HG03442 (cell line): Measurements from ENCODE around the gene ZAP70.

Experiments
- ATAC-seq: cut with Tn5 transposase; IDR thresholded peaks from one replicate; pipeline ENCODE4 v1.9.1; 2021; ENCODE audit warnings: mild to moderate bottlenecking, moderate library complexity; ENCODE audit not compliant: unreplicated experiment

Gene ZAP70

DNA sequence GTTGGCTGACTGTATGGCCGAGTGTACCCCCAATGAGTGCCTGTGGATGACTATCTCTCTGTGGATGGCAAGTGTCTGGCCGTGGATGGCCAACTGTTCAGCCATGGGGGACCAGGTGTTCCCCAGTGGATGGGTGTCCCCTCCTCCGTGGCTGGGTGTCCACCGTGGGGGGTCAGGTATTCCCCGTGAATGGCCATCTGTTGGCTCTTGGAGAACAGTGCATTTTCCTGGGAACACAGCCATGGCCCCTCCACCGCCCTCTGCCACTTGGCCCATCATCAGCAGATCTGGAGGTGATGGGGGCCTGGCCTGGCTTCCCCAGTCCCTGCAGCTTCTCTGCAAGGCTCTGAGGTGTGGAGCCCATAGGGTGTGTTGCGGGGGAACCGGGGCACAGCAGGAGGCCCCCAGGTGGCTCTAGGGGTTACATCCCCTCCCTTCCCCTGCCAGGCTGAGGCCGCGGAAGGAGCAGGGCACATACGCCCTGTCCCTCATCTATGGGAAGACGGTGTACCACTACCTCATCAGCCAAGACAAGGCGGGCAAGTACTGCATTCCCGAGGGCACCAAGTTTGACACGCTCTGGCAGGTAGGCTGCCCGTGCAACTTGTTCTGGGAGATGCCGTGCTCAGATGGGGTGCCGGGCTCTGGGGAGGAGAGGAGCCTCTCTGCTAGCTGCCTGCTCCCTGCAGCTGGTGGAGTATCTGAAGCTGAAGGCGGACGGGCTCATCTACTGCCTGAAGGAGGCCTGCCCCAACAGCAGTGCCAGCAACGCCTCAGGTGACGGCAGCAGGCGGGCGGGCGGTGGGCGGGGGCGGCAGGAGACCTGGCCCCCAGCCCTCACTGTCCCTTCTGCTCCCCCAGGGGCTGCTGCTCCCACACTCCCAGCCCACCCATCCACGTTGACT is 19.3 kb downstream of the ZAP70 start:
- ATAC-seq: no peak

DNA sequence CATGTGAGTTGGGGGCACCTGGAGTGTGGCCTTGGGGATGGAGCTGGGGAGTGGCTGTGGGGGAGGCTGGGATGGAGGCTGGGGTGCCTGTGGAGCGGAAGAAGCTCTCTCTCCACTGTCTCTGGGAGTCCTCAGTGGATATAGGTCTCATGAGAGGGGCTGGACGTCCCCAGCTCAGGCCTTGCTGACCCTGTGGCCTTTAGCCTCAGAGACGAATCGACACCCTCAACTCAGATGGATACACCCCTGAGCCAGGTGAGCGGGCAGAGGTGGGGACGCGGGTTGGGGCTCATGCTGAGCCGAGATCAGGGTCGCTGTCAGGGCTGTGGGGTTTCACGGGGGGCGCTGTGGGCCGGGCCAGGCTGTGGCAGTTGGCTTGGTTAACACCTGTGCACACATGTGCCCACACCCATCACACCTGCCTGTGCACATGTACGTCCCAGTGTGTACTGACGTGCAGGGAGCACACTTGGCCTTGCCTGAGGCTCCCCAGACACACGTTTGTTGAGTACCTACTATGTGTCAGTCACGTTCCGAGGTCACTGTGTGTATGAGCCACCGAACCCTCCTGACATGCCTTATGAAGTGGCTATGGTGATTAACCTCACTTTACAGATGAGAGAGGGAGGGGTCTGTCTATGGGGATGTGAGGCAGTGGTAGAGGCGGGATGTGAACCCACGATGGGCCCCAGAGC is 20.1 kb downstream of the ZAP70 start:
- no peak for ATAC-seq

DNA sequence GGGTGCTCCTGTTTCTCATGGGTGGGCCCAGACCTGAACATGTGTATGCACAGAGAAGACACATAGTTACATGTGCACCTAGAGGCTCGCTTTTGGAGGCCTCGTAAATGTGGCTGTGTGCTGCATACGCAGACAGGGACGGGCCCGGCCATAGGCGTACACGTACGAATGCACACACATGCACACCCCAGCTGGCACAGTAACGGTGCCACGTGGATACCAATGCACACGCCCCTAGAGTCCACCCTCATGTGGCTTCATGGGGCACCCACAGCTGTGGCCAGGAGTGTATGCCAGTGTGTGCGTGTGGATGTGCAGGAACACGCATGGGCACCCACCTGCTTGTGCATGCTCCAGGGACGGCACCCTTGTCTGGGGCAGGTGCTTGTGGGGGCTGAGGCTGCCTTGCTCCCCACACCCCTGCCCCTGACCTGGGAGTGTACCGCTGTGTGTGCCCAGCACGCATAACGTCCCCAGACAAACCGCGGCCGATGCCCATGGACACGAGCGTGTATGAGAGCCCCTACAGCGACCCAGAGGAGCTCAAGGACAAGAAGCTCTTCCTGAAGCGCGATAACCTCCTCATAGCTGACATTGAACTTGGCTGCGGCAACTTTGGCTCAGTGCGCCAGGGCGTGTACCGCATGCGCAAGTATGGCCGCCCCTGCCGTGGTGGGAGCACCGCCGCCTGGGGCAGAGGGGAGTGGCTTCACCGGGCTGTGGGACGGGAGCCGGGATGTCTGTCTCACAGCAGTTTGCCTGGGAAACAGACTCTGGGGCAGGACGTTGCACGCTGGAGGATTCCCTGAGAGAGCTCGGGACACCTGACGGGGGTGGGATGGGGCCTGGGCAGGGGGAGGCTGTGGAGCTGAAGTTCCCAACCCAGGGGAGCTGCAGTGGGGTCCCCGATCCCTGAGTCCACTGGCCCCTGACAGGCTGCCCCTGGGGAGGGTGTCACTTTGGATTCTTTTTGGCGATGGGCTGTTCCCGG is 21.0 kb downstream of the ZAP70 start:
- no peak for ATAC-seq

DNA sequence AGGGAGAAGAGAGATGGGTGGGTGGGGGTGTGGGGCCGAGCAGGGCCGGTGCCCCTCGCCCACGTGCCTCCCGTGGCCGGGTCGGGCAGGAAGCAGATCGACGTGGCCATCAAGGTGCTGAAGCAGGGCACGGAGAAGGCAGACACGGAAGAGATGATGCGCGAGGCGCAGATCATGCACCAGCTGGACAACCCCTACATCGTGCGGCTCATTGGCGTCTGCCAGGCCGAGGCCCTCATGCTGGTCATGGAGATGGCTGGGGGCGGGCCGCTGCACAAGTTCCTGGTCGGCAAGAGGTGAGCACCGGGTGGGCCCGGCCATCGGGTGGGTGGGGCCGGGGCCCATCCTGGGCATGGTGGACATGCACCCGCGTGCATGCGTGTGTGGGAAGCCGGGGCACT is 21.8 kb downstream of the ZAP70 start:
- ATAC-seq: no peak

DNA sequence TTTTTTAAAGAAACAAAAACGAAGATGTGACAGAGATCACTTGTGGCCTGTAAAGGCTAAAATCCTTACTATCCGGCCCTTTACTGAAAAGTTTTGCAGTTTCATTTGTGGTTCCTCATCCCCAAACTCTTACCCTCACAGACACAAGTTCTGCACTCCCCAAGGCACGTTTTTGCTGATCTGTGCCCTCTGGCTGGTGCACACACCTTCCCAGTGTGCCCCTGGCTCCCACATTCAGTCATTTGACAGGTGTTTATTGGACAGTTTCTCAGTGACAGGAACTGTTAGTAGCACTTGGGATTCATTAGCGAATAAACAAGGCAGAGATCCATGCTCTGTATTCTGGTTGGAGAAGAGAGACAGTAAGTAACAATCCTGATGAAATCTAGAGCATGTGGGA is 22.8 kb downstream of the ZAP70 start:
- no peak for ATAC-seq

DNA sequence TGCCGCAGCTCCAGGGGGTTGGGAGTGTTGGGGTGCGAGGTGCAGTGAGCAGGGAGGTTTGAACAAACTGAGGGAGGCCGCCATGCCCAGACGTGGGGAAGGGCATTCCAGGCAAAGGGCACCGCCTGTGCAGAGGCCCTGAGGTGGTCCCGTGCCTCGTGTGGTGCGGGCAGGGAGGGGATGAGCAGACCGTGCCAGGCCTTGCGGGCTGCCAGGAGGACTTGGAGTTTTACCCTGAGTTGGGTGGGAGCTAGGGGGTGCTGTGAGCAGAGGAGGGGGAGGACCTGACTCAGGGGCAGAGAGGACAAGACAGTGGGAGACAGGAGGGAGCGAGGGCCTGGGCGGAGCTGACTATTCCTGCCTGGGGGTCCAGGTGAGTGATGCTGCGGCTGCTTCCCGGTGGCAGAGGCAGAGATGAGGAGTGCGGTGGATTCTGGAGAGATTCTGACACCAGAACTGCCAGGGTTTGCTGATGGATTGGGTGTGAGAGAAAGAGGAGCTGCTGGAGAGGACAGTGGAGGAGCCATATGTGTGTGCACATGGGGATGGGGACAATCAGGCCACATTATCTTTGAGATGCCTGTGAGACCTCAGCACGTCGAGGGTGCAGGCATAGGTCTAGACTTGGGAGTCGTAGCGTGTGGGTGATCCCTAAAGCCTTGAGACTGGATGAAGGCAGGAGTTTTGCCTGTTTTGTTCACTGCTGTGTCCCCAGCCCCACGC is 23.4 kb downstream of the ZAP70 start:
- ATAC-seq: no peak

DNA sequence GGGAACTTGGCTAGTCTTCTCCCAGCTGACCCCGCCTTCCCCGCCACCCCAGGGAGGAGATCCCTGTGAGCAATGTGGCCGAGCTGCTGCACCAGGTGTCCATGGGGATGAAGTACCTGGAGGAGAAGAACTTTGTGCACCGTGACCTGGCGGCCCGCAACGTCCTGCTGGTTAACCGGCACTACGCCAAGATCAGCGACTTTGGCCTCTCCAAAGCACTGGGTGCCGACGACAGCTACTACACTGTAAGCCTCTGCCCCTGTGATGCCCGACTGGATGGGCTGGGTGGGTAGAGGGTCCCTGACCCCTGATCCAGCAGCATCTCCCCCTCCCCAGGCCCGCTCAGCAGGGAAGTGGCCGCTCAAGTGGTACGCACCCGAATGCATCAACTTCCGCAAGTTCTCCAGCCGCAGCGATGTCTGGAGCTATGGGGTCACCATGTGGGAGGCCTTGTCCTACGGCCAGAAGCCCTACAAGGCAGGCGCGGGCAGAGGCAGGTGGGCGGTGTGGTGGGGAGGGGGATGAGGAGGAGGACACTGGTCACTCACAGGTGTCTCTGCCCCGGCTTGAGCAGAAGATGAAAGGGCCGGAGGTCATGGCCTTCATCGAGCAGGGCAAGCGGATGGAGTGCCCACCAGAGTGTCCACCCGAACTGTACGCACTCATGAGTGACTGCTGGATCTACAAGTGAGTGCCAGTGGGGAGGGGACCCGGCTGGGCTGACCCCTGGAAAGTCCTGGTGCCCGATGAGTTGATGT is 24.2 kb downstream of the ZAP70 start:
- no peak for ATAC-seq

DNA sequence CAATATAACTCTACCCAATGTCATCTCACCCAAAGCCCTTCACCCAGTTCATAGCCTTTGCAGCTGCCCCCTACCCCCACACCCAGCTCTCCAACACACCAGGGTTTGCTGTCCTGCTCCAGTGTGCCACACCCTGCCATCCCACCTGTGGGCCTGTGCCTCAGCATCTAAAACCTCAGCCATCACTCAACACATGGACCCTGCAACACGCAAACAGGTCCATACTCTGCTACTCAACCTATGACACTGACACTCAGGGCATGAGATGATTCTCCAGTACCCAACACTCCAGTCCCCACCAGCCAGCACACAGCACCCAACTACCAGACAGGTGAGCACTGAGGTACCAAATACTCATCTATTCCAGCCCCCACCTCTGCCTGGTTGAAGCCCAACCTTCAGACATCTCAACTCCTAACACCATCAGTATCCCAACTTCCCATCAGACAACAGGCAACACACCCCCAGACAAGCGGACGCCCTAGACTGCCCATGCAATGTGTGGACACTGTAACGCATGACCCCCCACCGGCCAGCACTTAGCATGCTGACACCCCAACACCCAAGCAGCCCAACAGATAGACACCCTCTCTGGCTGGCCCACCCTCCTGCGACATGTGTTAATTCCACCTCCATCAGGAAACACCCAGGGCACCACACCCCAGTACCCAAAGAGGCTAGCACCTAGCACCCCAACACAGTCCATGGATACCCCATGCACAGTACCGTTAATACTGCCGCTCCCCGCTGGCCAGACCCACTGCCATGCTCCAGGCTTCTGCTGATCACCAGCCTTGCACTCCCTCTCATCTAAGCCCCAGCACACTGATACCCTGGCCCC is 25.0 kb downstream of the ZAP70 start:
- no peak for ATAC-seq

DNA sequence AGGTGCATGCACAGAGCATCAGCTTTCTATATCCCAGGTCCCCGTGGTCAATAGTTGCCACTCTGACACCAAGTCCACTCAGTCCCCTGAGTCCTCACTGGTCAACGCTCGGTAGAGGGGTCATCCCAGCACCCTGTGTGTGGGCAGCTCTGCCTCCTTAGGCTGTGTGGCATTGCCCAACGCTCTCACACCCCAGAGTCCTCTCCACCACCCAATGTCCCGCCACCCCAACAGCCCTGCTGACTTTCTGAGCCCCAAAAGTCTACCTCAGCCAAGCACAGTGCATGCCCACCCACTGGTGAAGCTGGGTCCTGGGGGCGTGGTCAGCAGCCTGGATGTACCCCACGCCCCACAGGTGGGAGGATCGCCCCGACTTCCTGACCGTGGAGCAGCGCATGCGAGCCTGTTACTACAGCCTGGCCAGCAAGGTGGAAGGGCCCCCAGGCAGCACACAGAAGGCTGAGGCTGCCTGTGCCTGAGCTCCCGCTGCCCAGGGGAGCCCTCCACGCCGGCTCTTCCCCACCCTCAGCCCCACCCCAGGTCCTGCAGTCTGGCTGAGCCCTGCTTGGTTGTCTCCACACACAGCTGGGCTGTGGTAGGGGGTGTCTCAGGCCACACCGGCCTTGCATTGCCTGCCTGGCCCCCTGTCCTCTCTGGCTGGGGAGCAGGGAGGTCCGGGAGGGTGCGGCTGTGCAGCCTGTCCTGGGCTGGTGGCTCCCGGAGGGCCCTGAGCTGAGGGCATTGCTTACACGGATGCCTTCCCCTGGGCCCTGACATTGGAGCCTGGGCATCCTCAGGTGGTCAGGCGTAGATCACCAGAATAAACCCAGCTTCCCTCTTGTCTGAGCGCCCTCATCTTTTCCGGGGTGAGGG is 25.9 kb downstream of the ZAP70 start:
- ATAC-seq: no peak

DNA sequence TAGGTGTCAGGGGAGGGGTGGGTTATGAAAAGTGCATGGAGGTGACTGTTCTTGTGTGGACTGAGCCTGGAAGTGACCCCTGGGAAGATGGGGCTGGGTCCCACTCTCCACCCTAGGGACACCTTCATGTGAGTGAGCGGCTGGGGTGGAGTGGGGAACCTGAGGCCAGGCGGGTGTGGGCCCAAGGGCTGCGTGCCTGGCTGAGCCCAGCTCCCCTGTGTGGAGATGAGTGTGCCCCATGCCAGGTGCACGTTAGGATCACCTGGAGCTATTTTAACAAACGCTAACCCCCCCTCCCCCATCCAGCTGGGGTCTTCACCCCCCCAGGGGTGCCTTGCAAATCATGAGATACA is 26.5 kb downstream of the ZAP70 start:
- ATAC-seq: no peak

DNA sequence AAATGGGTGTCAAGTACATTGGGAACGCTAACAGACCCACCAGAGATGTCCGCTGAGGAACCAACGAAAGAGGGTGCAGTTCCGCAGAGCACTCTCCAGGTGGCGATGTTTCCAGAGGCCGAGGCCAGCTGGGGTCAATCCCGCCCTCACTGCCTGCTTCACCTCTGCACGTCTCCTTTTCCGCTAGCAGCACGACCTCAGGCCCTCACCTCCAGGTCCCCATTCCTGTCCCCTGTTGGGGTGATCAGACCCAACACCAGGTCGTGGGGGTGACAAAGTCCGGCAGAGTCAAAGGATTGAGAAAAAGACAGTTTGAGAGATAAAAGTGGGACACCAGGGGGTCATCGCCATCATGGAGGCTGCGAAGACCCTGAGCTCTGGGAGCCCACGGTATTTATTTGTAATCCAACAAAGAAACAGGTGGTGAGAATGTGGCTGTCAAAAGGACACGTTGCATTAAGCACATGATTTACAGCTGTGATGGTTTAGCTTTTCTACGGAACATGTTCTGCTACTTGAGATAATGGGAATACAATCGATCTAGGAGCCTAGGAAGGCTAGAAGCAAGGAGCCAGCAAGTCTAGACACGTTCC is 27.3 kb downstream of the ZAP70 start:
- no peak for ATAC-seq

DNA sequence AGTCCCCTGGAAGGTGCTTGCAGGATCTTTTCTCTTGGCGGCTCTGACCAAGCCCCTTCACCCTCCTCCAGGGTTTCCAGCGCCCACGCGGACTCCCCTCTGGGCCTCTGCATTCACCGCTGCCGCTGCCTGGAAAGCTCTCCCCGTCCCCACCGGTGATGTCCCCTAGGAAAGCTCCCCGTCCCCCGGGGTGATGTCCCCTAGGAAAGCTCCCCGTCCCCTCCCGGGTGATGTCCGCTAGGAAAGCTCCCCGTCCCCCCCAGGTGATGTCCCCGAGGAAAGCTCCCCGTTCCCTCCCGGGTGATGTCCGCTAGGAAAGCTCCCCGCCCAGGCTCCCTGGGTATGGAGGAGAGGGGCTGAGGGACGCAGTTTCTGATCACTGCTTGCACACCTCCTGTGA is 27.9 kb downstream of the ZAP70 start:
- no peak for ATAC-seq

DNA sequence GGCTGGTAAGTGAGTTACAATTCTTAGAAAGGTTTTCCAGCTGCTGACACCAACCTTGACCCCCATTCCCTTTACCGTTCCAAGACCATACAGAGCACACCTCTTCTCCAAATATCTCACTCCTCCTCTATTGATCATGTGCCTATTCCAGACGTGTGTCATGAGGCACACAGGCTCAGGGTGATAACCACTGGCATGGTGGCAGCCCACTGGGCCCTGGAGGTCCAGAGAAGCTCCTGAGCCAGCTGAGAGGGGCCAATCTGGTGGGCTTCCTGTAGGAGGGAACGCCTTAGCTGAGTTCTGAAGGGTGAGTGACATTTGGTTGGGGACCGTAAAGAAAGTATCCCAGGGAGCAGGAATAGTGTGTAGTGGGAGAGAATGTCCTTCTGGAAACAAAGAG is 28.3 kb downstream of the ZAP70 start:
- no peak for ATAC-seq

DNA sequence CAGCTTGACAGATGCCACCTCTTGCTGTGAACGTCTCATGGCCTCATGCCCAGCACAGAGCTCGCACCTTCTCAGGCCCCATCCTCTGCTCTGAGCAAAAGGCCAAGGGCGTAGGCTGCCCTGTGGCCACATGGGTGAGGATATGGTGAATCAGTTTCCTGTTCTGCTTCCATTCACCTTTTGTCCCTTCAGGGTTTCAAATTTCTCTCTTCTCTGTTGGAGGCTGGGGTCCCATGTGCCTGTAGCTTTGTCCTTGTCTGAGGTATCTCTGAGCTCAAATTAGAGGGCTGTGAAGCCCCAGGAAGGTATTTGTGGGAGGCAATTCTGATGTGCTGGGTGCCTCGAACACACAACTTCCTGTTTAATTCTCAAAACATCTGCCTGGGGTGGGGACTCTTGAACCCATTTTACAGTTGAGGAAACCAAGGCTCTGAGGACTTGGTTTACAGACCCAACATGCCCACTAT is 29.0 kb downstream of the ZAP70 start:
- no peak for ATAC-seq

DNA sequence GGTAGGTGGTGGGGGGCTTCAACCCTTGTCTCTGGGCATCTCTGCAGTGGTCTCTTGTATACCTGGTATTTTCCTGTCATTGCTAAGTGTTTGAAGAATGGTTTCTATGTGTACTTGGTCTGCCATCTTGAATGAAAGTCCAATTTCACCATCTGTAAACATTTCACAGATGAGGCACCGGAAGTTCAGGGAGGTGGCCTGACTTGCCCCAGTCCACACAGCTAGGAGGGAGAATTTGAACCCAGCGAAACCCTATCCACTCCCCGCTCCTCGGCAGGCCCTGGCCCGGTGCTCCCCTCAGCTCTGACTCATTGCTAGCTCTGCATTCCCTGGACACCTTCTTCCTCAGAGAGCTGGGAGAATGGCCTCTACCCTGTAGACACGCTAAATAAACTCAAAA is 30.5 kb downstream of the ZAP70 start:
- no peak for ATAC-seq

DNA sequence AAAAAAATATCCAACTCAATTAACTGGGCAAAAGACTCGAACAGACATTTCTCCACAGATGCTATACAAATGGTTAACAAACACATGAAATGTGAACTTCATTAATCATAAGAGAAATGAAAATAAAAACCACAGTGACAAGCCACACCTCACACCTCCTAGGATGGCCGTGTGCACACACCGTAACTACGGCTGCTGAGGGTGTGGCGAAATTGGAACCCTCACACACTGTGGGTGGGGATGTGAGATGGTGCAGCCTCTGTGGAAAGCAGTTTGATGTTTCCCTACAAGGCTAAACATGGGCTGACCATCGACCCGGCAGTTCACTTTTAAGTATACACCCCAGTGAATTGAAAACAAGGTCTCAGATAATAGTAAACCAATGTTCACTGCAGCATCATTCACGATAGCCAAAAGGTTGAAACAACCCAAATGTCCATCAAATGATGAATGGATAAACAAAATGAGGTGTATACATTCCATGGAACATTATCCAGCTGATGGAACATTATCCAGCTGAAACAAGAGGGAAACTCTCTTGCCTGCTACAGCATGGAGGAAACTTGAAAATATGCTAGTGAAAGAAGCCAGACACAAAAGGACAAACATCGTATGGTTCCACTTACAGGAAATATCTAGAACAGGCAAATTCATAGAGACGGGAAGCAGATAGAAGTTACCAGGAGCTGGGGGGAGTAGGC is 32.2 kb downstream of the ZAP70 start:
- ATAC-seq: no peak

DNA sequence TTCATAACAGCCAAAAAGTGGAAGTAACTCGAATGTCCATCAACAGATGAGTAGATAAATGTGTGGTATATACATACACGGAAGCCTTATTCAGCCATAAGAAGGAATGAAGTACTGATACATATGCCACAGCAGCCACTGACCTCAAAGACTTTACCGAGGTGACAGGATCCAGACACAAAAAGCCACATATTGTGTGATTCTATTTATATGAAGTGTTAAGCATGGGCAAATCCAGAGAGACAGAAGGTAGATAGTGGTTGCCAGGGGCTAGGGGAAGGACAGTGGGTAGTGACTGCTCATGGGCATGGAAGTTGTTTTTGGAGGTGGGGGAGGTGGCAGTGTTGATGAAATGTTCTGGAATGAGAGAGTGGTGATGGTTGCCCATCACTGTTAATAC is 33.9 kb downstream of the ZAP70 start:
- no peak for ATAC-seq
